Measurements from ENCODE around the gene PRKCE.
"Not testable (repeated sequence)": the region's sequence is repeated elsewhere in the genome, so short reads cannot be mapped to it uniquely, and the experiment has no call there.

PRKCE gene

DNA sequence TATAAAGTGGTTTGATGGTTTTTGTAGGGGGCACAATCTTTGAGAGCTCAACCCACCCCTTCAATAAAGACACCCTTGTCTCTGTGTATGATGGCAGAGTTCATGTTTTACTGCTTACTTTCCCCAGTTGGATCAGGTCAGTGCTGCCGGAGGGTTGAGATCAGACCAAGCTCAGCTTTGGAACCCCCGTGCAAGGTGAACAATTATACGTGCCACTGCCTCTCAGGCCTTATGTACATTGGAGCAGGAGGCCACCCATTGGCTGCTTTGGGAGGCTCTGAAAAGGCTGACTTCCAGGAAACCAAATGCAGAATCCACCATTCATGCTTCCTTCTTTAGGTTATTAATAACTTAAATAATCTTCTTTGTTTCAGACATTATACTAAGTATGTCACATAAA lies 542.4 kb downstream of the PRKCE start:
- in situ Hi-C loops (cut with MboI; ENCODE audit: low sequenced_read_pairs) = no loop called here

- in situ Hi-C loops (cut with MboI; ENCODE audit: low sequenced_read_pairs) = no loop called here
Observed at GRCh38 chr2:46194856-46195255, 543.4 kb downstream of the PRKCE start.

GRCh38 chr2:46195819-46196218 lies 544.3 kb downstream of the PRKCE start:
- in situ Hi-C loops (cut with MboI; ENCODE audit: low sequenced_read_pairs) = no loop called here

- in situ Hi-C loops (cut with MboI; ENCODE audit: low sequenced_read_pairs) = no loop called here
Observed at GRCh38 chr2:46196871-46197462, 545.5 kb downstream of the PRKCE start.

- in situ Hi-C loops (cut with MboI; ENCODE audit: low sequenced_read_pairs) = no loop called here
Observed at GRCh38 chr2:46197672-46198071, 546.2 kb downstream of the PRKCE start.

GRCh38 chr2:46198164-46198883 lies 546.8 kb downstream of the PRKCE start:
- in situ Hi-C loops (cut with MboI; ENCODE audit: low sequenced_read_pairs) = no loop called here

DNA sequence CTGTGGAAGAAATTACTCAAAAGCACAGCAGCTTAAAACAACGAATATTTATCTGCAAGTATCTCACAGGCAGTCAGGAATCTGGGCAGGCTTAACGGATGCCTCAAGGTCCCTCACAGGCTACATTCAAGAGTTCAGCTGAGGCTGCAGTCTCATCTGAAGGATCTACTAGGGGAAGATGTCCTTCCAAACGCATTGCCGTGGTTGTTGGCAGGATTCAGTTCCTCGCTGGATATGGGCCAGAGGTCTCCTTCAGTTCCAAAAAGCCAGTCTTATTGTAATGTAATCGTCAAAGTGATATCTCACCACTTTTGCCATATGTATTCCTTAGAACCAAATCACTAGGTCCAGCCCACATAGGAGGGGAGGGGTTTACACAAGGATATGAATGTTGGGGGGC lies 547.5 kb downstream of the PRKCE start:
- in situ Hi-C loops (cut with MboI; ENCODE audit: low sequenced_read_pairs) = no loop called here

DNA sequence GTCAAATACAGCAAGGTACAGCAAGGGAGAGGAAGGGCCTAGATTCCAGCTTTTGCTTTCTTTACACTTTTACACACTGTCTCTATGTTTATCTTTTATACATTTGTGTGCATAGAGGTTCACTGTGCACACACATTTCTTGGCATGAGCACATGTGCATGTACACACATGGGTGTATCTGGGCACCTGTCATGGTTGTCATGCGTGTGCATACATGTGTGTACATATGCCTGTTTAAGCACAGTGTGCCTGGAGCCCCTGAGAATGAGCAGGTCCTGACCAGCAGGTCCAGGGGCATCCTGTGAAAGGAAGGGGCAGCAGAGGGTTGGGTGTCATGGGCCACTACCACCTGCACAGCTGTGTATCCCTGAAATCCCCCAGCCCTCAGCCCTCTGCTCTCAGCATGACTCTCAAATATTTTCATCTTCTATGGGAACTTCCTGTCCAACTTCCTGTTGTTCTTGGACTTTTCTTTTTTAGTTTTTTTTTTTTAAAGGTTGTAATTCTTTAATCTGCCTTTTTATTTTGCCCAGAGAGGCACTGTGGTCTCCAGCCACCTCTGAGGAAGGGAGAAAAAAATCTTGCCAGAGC lies 548.7 kb downstream of the PRKCE start:
- in situ Hi-C loops (cut with MboI; ENCODE audit: low sequenced_read_pairs) = no loop called here

DNA sequence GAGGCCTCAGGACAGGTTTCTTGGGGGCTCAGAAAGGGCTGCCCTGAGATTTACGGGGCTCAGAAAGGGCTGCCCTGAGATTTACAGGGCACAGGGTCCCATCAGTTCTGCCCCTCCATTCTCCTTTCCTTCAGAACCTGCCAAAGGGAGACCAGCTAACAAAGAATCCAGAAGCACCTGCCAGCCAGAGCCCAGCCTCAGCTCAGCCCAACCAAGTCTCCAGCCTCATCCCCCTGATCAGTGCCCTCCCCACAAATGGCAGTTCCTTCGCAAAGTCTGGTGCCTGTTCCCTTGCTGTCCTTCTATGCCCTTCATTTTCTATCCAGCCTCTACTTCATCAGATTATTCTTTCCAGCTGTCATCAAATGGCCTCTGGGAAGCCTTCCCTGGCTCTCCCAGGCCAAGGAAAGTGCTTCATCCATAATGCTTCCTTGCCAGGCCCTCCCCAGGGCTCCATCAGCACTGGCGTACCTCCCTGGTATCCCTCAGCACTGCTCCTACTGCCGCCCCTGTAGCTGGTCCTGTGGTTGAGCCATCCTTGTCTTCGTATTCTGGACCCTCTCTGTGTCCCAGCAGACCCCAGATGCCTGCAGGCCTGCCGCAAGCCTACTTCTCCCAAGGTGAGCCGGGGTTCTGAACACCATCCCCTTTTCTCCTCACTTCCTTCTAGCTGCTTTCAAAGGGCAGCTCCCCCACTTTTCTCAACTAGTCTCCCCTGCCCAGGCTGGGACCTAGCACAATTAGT lies 549.6 kb downstream of the PRKCE start:
- in situ Hi-C loops (cut with MboI; ENCODE audit: low sequenced_read_pairs) = no loop called here

DNA sequence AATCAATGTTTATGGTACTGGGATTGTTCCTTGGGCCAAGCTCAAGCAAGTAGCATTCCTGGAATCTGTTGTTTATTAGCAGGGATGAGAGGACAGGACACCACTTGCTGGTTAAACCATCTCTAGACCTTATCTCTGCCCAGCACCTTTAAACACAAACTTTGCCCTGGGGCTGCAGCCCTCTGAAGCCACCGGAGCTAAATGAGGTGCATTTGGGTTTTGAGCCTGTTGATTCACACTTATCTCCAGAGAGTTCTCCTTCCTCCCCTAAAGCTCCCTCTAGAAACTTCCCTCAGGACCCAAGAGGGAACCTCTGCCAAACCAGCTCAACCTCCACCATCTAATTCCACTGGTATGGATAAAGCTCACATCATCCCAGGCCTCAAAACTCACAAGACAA lies 551.0 kb downstream of the PRKCE start:
- in situ Hi-C loops (cut with MboI; ENCODE audit: low sequenced_read_pairs) = no loop called here

DNA sequence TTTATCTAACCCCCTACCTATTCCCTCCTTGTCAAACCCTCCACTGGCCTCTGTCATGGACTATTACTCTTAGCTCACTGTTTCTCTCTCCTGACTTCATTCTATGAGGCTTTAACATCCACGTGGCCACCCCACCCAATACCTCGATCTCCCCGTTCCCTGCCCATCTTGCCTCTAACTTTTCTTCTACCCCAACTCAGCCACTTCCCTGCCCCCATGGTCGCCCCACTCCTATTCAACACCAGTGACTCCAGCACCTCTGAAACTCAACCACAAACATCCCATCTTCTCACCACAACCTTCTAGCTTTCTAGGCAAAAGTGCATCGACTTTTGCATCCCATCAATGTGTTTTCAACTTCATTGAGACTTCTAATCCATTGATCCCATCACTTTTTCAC lies 551.5 kb downstream of the PRKCE start:
- in situ Hi-C loops (cut with MboI; ENCODE audit: low sequenced_read_pairs) = no loop called here

- in situ Hi-C loops (cut with MboI; ENCODE audit: low sequenced_read_pairs) = not testable (repeated sequence)
Observed at GRCh38 chr2:46203636-46204035, 552.2 kb downstream of the PRKCE start.

DNA sequence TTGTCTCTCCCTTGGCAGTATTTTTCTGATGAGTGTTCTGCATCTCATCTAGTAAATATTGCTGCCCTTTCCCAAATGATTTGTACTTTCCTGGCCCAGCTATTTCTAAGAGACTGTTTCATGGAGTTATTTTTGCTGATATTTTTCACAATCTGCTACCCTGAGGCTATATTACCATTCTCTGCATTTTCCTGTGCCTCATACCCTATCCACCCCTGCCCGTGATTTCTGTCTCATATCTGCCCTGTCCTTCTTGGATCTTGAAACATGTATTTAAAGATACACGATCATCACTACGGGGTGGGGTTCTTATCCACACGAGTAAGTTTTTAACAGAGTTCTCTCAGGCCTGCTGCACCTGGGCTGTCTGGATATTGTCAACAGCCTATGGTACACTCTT lies 556.1 kb downstream of the PRKCE start:
- in situ Hi-C loops (cut with MboI; ENCODE audit: low sequenced_read_pairs) = no loop called here

- in situ Hi-C loops (cut with MboI; ENCODE audit: low sequenced_read_pairs) = no loop called here
Observed at GRCh38 chr2:46208766-46209165, 557.3 kb downstream of the PRKCE start.

GRCh38 chr2:46210063-46210462 lies 558.6 kb downstream of the PRKCE start:
- in situ Hi-C loops (cut with MboI; ENCODE audit: low sequenced_read_pairs) = no loop called here

DNA sequence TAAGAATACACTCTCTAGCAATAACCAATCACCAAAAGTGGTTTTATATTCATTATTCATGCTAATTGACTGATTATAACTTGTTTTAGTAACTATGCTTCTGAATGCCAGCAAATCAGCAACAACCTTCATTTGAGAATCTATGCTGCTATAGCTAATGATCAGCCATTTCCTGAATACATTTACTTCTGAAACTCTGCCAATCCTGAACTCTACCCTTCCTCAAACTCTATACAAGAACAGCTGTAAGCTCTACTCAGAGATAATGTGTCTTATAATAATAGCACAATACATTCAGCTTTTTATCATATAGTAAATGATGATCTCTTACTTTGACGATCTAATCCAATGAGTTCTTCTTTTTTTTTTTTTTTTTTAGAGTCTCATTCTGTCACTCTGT lies 560.0 kb downstream of the PRKCE start:
- in situ Hi-C loops (cut with MboI; ENCODE audit: low sequenced_read_pairs) = no loop called here

- in situ Hi-C loops (cut with MboI; ENCODE audit: low sequenced_read_pairs) = no loop called here
Observed at GRCh38 chr2:46213906-46214305, 562.4 kb downstream of the PRKCE start.

- in situ Hi-C loops (cut with MboI; ENCODE audit: low sequenced_read_pairs) = no loop called here
Observed at GRCh38 chr2:46216213-46216612, 564.7 kb downstream of the PRKCE start.

GRCh38 chr2:46223514-46223913 lies 572.0 kb downstream of the PRKCE start:
- in situ Hi-C loops (cut with MboI; ENCODE audit: low sequenced_read_pairs) = not testable (repeated sequence)

DNA sequence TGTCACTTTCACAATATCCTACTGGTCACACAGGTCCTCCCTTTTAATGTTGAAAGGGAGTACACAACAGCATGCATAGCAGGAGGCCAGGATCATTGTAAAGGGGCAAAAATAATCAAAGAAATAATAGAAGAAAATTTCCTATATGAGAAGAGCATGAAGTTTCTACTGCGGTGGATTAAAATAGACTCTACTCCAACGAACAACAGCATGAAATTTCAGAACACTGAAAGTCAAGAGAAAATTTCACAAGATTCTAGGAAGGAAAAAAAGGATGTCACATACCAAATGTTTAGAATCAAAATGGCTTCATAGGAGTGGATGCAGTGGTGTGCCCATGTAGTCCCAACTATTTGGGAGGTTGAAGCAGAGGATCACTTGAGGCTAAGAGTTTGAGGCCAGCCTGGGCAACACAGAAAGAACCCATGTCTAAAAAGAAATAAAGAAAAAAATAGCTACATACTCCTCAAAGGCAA lies 573.7 kb downstream of the PRKCE start:
- in situ Hi-C loops (cut with MboI; ENCODE audit: low sequenced_read_pairs) = no loop called here

DNA sequence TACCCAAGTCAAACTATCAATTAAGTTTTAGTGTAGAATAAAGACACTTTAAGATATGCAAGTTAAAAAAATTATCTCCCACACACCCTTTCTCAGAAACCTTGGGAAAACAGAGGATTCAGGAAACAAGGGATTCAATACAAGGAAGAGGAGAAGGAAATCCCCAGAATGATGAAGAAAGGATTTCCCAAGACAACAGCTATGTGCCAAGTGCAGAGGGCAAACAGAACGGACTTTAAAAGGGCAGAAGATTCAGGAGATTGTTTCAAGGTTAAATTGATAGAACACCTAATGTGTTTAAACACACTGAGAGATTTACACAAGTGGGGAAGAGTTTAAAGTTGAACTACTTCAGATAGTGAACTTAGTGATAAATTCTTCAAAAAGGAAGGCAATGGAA lies 574.3 kb downstream of the PRKCE start:
- in situ Hi-C loops (cut with MboI; ENCODE audit: low sequenced_read_pairs) = no loop called here

GRCh38 chr2:46226620-46227019 lies 575.1 kb downstream of the PRKCE start:
- in situ Hi-C loops (cut with MboI; ENCODE audit: low sequenced_read_pairs) = no loop called here

All from HL-60/S4 (cell line).